Fibroblast of skin of right biceps (primary cell): ENCODE data around the gene TOX2.
A peak's percentile ranks its signal among the peaks of the same experiment; 100 is the strongest.

ENCODE experiments used
- DNase-seq: peaks from one replicate; pipeline ENCODE4 v3.0.0-alpha.2; 2013

Gene TOX2

GRCh38 chr20:44020406-44021148, 105.9 kb downstream of the TOX2 start:
- no peak for DNase-seq

- DNase-seq, result no peak
Observed at GRCh38 chr20:44021186-44021585, 106.5 kb downstream of the TOX2 start.

GRCh38 chr20:44021900-44022299, 107.2 kb downstream of the TOX2 start:
- DNase-seq, result no peak

- no peak for DNase-seq
Observed at GRCh38 chr20:44022464-44022863, 107.8 kb downstream of the TOX2 start.

GRCh38 chr20:44023515-44024371, 109.1 kb downstream of the TOX2 start:
- no peak for DNase-seq

- DNase-seq, result no peak
Observed at GRCh38 chr20:44024820-44025580, 110.3 kb downstream of the TOX2 start.

GRCh38 chr20:44025756-44026155, 111.1 kb downstream of the TOX2 start:
- peak; percentile 26 for DNase-seq

GRCh38 chr20:44026647-44027342, 112.1 kb downstream of the TOX2 start:
- peak; percentile 75 for DNase-seq

- DNase-seq, result no peak
Observed at GRCh38 chr20:44027343-44028002, 112.8 kb downstream of the TOX2 start.

- peak; percentile 69 for DNase-seq
Observed at GRCh38 chr20:44028003-44028730, 113.5 kb downstream of the TOX2 start.

GRCh38 chr20:44028868-44029847, 114.5 kb downstream of the TOX2 start:
- no peak for DNase-seq

- DNase-seq, result no peak
Observed at GRCh38 chr20:44029848-44030230, 115.2 kb downstream of the TOX2 start.

- no peak for DNase-seq
Observed at GRCh38 chr20:44030394-44030793, 115.7 kb downstream of the TOX2 start.

- DNase-seq, result no peak
Observed at GRCh38 chr20:44031001-44031574, 116.4 kb downstream of the TOX2 start.

GRCh38 chr20:44031781-44032582, 117.3 kb downstream of the TOX2 start:
- DNase-seq, result no peak

GRCh38 chr20:44032583-44033331, 118.1 kb downstream of the TOX2 start:
- no peak for DNase-seq

GRCh38 chr20:44033344-44033743, 118.7 kb downstream of the TOX2 start:
- DNase-seq, result peak; percentile 59

- DNase-seq, result no peak
Observed at GRCh38 chr20:44033873-44034272, 119.2 kb downstream of the TOX2 start.
